Osteoblast (primary cell): ENCODE measurements around the gene ATXN7L3. TPM values are rescaled to one million over a fixed set of nuclear protein-coding genes. Genes with fewer than 3 reads are reported as not detected.
A peak's percentile ranks its signal among the peaks of the same experiment; 100 is the strongest.

Source experiments
- DNase-seq: peaks from one replicate; pipeline ENCODE4 v3.0.0; 2011; ENCODE audit warnings: low spot score, mixed read lengths; ENCODE audit not compliant: insufficient read length; ENCODE audit errors: missing footprints
- H2AFZ ChIP-seq: 2 replicates; pipeline ENCODE4 v1.6.0; 2011; ENCODE audit warnings: mild to moderate bottlenecking, low read length
- H3K27ac ChIP-seq: 2 replicates; pipeline ENCODE4 v1.5.1; 2011; ENCODE audit warnings: mild to moderate bottlenecking, low read depth, low read length, moderate library complexity
- H3K27me3 ChIP-seq: 2 replicates; pipeline ENCODE4 v1.6.0; 2012; ENCODE audit warnings: mild to moderate bottlenecking, control low read depth, inconsistent platforms, low read length, moderate library complexity; ENCODE audit not compliant: insufficient read depth
- H3K36me3 ChIP-seq: 2 replicates; pipeline ENCODE4 v1.5.1; 2011; ENCODE audit warnings: mild to moderate bottlenecking, low read length, control low read depth, moderate library complexity; ENCODE audit not compliant: insufficient read depth
- H3K4me1 ChIP-seq: 2 replicates; pipeline ENCODE4 v1.5.1; 2011; ENCODE audit warnings: mild to moderate bottlenecking, low read length, control low read depth, moderate library complexity; ENCODE audit not compliant: insufficient read depth
- H3K4me2 ChIP-seq: 2 replicates; pipeline ENCODE4 v1.6.0; 2011; ENCODE audit warnings: mild to moderate bottlenecking, low read length; ENCODE audit not compliant: insufficient read depth
- H3K4me3 ChIP-seq: fragments of 200-600 bp; sonication (generic); 3 replicates; pipeline ENCODE4 v1.5.1; 2012; ENCODE audit warnings: mild to moderate bottlenecking, low read length, inconsistent platforms; ENCODE audit not compliant: insufficient read depth
- H3K79me2 ChIP-seq: 2 replicates; pipeline ENCODE4 v1.6.0; 2012; ENCODE audit warnings: mild to moderate bottlenecking, low read length, control low read depth, inconsistent platforms; ENCODE audit not compliant: insufficient read depth
- H3K9me3 ChIP-seq: 2 replicates; pipeline ENCODE4 v1.5.1; 2011; ENCODE audit warnings: low read depth, low read length, control low read depth
- H4K20me1 ChIP-seq: 2 replicates; pipeline ENCODE4 v1.6.0; 2012; ENCODE audit warnings: mild to moderate bottlenecking, low read length, control low read depth; ENCODE audit not compliant: insufficient read depth
- CTCF ChIP-seq: IDR thresholded peaks from 2 replicates; pipeline ENCODE4 v1.5.1; 2011; ENCODE audit warnings: mild to moderate bottlenecking, low read depth, low read length, moderate library complexity; ENCODE audit errors: extremely low read depth
- total RNA-seq: library from RNA; depleted of rRNA; stranded (reverse); fragments of >200 nt; gene quantifications from 2 replicates; pipeline ENCODE4 v1.2.3, GENCODE V29; 2012

The ATXN7L3 gene
- total RNA-seq, 1 donor = 38.4 TPM

- no peaks in the 10 kb centered on the region for H3K9me3 ChIP-seq
- TF ChIP-seq CTCF = no peak
- H3K4me2 ChIP-seq = no peak overlapping the region
- peak; percentile 53 for DNase-seq
- H3K27ac ChIP-seq = peak overlapping the region; percentile 66
- no peak overlapping the region for H3K4me3 ChIP-seq
- H3K27me3 ChIP-seq = no peaks in the 10 kb centered on the region
- no peaks in the 10 kb centered on the region for H3K79me2 ChIP-seq
- H2AFZ ChIP-seq = no peak overlapping the region
- H3K4me1 ChIP-seq = peaks cover 28% of the 10 kb centered on the region
- H3K36me3 ChIP-seq = peaks cover 45% of the 10 kb centered on the region
- peaks cover 13% of the 10 kb centered on the region for H4K20me1 ChIP-seq
Measured at GRCh38 chr17:44207743-44208142, 8.1 kb upstream of the ATXN7L3 start.

GRCh38 chr17:44207319-44207718 is 7.6 kb upstream of the ATXN7L3 start:
- Histone ChIP-seq H3K4me1 (peaks cover 33% of the 10 kb centered on the region), H2AFZ (no peak overlapping the region), H4K20me1 (peaks cover 13% of the 10 kb centered on the region), H3K4me3 (no peak overlapping the region), H3K9me3 (no peaks in the 10 kb centered on the region), H3K27me3 (no peaks in the 10 kb centered on the region), H3K27ac (no peak overlapping the region), H3K79me2 (no peaks in the 10 kb centered on the region), H3K4me2 (no peak overlapping the region), H3K36me3 (peaks cover 45% of the 10 kb centered on the region)
- TF ChIP-seq CTCF = no peak
- peak; percentile 34 for DNase-seq

DNA sequence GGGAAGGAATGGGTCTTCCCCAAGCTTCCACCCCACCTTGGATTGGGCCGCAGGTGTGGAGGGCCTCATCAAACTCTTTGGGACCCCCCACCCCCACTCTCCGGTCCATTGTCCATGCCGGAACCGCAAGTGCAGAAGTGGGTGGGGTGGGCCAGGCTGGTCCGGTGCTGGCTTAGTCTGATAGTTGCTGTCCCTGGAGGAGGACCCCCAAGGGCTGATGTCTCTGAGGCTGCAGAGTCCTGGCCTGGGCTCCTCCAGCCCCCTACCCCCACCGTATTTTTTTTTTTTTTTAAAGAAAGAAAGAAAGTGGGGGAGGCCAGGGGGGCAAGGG is 7.1 kb upstream of the ATXN7L3 start:
- peaks cover 33% of the 10 kb centered on the region for H3K4me1 ChIP-seq
- H3K36me3 ChIP-seq = peaks cover 45% of the 10 kb centered on the region

More for the DNA sequence above, 7.1 kb upstream of the ATXN7L3 start:
- no peak overlapping the region for H2AFZ ChIP-seq
- no peak overlapping the region for H3K27ac ChIP-seq
- no peaks in the 10 kb centered on the region for H3K9me3 ChIP-seq
- no peaks in the 10 kb centered on the region for H3K79me2 ChIP-seq
- no peak for TF ChIP-seq CTCF
- H4K20me1 ChIP-seq = peaks cover 13% of the 10 kb centered on the region
- no peak for DNase-seq
- no peak overlapping the region for H3K4me3 ChIP-seq
- H3K27me3 ChIP-seq = no peaks in the 10 kb centered on the region
- no peak overlapping the region for H3K4me2 ChIP-seq
